ENCODE data around the gene TBC1D3C.
"Not testable (repeated sequence)": the region's sequence is repeated elsewhere in the genome, so short reads cannot be mapped to it uniquely, and the experiment has no call there.

- TF ChIP-seq ARNTL (CRISPR knock-in tag; IDR thresholded peaks at IDR 0.05; ENCODE audit: borderline replicate concordance, low read depth); TCF4 (CRISPR knock-in tag; IDR thresholded peaks at IDR 0.05; ENCODE audit: borderline replicate concordance); RARB (CRISPR knock-in tag; IDR thresholded peaks at IDR 0.05); PATZ1 (CRISPR knock-in tag; IDR thresholded peaks at IDR 0.05; ENCODE audit: borderline replicate concordance); ZNF565 (CRISPR knock-in tag; conservative IDR thresholded peaks at IDR 0.05; ENCODE audit: low read depth); ZFP30 (CRISPR knock-in tag; IDR thresholded peaks at IDR 0.05); CREB5 (CRISPR knock-in tag; IDR thresholded peaks at IDR 0.05; ENCODE audit: low read depth); SNAI2 (CRISPR knock-in tag; IDR thresholded peaks at IDR 0.05): not testable (repeated sequence)
These were observed at the start of gene TBC1D3C for GRCh38 chr17:38068534-38068933.
